ENCODE results near the gene NXPH1.

Gene NXPH1

GRCh38 chr7:8433477-8434289 is at the start of gene NXPH1:
Gene NXPH1 (plus strand): TSS chr7:8433609.
- Histone ChIP-seq H3K36me3 (ENCODE audit: control insufficient read depth, insufficient read depth, low read length) (no peaks in the 10 kb centered on the region), H3K4me1 (ENCODE audit: control insufficient read depth, insufficient read depth, low read length) (no peaks in the 10 kb centered on the region), H3K4me3 (ENCODE audit: low read length) (no peak within 1 kb of the TSS), H3K27me3 (ENCODE audit: control insufficient read depth, insufficient read depth, low read length) (peaks cover 30% of the 10 kb centered on the region), H3K9ac (ENCODE audit: low read length) (no peak within 1 kb of the TSS), H3K27ac (ENCODE audit: low read depth, low read length) (no peak within 1 kb of the TSS)

GRCh38 chr7:8384901-8385300 is 48.5 kb upstream of the NXPH1 start:
- Histone ChIP-seq H3K4me3 (ENCODE audit: low read length) (no peak overlapping the region), H3K27ac (ENCODE audit: low read depth, low read length) (no peak overlapping the region), H3K36me3 (ENCODE audit: control insufficient read depth, insufficient read depth, low read length) (no peaks in the 10 kb centered on the region), H3K4me1 (ENCODE audit: control insufficient read depth, insufficient read depth, low read length) (no peaks in the 10 kb centered on the region), H3K27me3 (ENCODE audit: control insufficient read depth, insufficient read depth, low read length) (no peaks in the 10 kb centered on the region), H3K9ac (ENCODE audit: low read length) (no peak overlapping the region)

- no peaks in the 10 kb centered on the region for H3K27me3 ChIP-seq (ENCODE audit: control insufficient read depth, insufficient read depth, low read length)
- H3K27ac ChIP-seq (ENCODE audit: low read depth, low read length) = no peak overlapping the region
- no peak overlapping the region for H3K9ac ChIP-seq (ENCODE audit: low read length)
- no peak overlapping the region for H3K4me3 ChIP-seq (ENCODE audit: low read length)
- no peaks in the 10 kb centered on the region for H3K36me3 ChIP-seq (ENCODE audit: control insufficient read depth, insufficient read depth, low read length)
- no peaks in the 10 kb centered on the region for H3K4me1 ChIP-seq (ENCODE audit: control insufficient read depth, insufficient read depth, low read length)
Observed at GRCh38 chr7:8386926-8387550, 46.4 kb upstream of the NXPH1 start.

GRCh38 chr7:8387551-8388256 is 45.7 kb upstream of the NXPH1 start:
- H3K4me1 ChIP-seq (ENCODE audit: control insufficient read depth, insufficient read depth, low read length) = no peaks in the 10 kb centered on the region
- no peaks in the 10 kb centered on the region for H3K36me3 ChIP-seq (ENCODE audit: control insufficient read depth, insufficient read depth, low read length)
- H3K27me3 ChIP-seq (ENCODE audit: control insufficient read depth, insufficient read depth, low read length) = no peaks in the 10 kb centered on the region
- no peak overlapping the region for H3K27ac ChIP-seq (ENCODE audit: low read depth, low read length)
- no peak overlapping the region for H3K4me3 ChIP-seq (ENCODE audit: low read length)
- H3K9ac ChIP-seq (ENCODE audit: low read length) = no peak overlapping the region

GRCh38 chr7:8388257-8388625 is 45.2 kb upstream of the NXPH1 start:
- Histone ChIP-seq H3K27me3 (ENCODE audit: control insufficient read depth, insufficient read depth, low read length) (no peaks in the 10 kb centered on the region), H3K4me1 (ENCODE audit: control insufficient read depth, insufficient read depth, low read length) (no peaks in the 10 kb centered on the region), H3K36me3 (ENCODE audit: control insufficient read depth, insufficient read depth, low read length) (no peaks in the 10 kb centered on the region), H3K9ac (ENCODE audit: low read length) (no peak overlapping the region), H3K27ac (ENCODE audit: low read depth, low read length) (no peak overlapping the region), H3K4me3 (ENCODE audit: low read length) (no peak overlapping the region)

- Histone ChIP-seq H3K27ac (ENCODE audit: low read depth, low read length) (no peak overlapping the region), H3K27me3 (ENCODE audit: control insufficient read depth, insufficient read depth, low read length) (no peaks in the 10 kb centered on the region), H3K9ac (ENCODE audit: low read length) (no peak overlapping the region), H3K4me3 (ENCODE audit: low read length) (no peak overlapping the region), H3K4me1 (ENCODE audit: control insufficient read depth, insufficient read depth, low read length) (no peaks in the 10 kb centered on the region), H3K36me3 (ENCODE audit: control insufficient read depth, insufficient read depth, low read length) (no peaks in the 10 kb centered on the region)
Observed at GRCh38 chr7:8389593-8390261, 43.7 kb upstream of the NXPH1 start.

- Histone ChIP-seq H3K4me1 (ENCODE audit: control insufficient read depth, insufficient read depth, low read length) (no peaks in the 10 kb centered on the region), H3K27ac (ENCODE audit: low read depth, low read length) (no peak overlapping the region), H3K9ac (ENCODE audit: low read length) (no peak overlapping the region), H3K4me3 (ENCODE audit: low read length) (no peak overlapping the region), H3K27me3 (ENCODE audit: control insufficient read depth, insufficient read depth, low read length) (no peaks in the 10 kb centered on the region), H3K36me3 (ENCODE audit: control insufficient read depth, insufficient read depth, low read length) (no peaks in the 10 kb centered on the region)
Observed at GRCh38 chr7:8390262-8390626, 43.2 kb upstream of the NXPH1 start.

GRCh38 chr7:8391353-8392062 is 41.9 kb upstream of the NXPH1 start:
- H3K9ac ChIP-seq (ENCODE audit: low read length) = no peak overlapping the region
- H3K27ac ChIP-seq (ENCODE audit: low read depth, low read length) = no peak overlapping the region
- H3K4me1 ChIP-seq (ENCODE audit: control insufficient read depth, insufficient read depth, low read length) = no peaks in the 10 kb centered on the region
- H3K36me3 ChIP-seq (ENCODE audit: control insufficient read depth, insufficient read depth, low read length) = no peaks in the 10 kb centered on the region
- H3K4me3 ChIP-seq (ENCODE audit: low read length) = no peak overlapping the region
- H3K27me3 ChIP-seq (ENCODE audit: control insufficient read depth, insufficient read depth, low read length) = no peaks in the 10 kb centered on the region

GRCh38 chr7:8396294-8396693 is 37.1 kb upstream of the NXPH1 start:
- Histone ChIP-seq H3K27ac (ENCODE audit: low read depth, low read length) (no peak overlapping the region), H3K9ac (ENCODE audit: low read length) (no peak overlapping the region), H3K27me3 (ENCODE audit: control insufficient read depth, insufficient read depth, low read length) (no peaks in the 10 kb centered on the region), H3K36me3 (ENCODE audit: control insufficient read depth, insufficient read depth, low read length) (no peaks in the 10 kb centered on the region), H3K4me3 (ENCODE audit: low read length) (no peak overlapping the region), H3K4me1 (ENCODE audit: control insufficient read depth, insufficient read depth, low read length) (no peaks in the 10 kb centered on the region)

GRCh38 chr7:8408871-8409270 is 24.5 kb upstream of the NXPH1 start:
- Histone ChIP-seq H3K9ac (ENCODE audit: low read length) (no peak overlapping the region), H3K27me3 (ENCODE audit: control insufficient read depth, insufficient read depth, low read length) (no peaks in the 10 kb centered on the region), H3K4me1 (ENCODE audit: control insufficient read depth, insufficient read depth, low read length) (no peaks in the 10 kb centered on the region), H3K27ac (ENCODE audit: low read depth, low read length) (no peak overlapping the region), H3K4me3 (ENCODE audit: low read length) (no peak overlapping the region), H3K36me3 (ENCODE audit: control insufficient read depth, insufficient read depth, low read length) (no peaks in the 10 kb centered on the region)

GRCh38 chr7:8411103-8411502 is 22.3 kb upstream of the NXPH1 start:
- no peak overlapping the region for H3K27ac ChIP-seq (ENCODE audit: low read depth, low read length)
- H3K4me1 ChIP-seq (ENCODE audit: control insufficient read depth, insufficient read depth, low read length) = no peaks in the 10 kb centered on the region
- H3K27me3 ChIP-seq (ENCODE audit: control insufficient read depth, insufficient read depth, low read length) = no peaks in the 10 kb centered on the region
- H3K36me3 ChIP-seq (ENCODE audit: control insufficient read depth, insufficient read depth, low read length) = no peaks in the 10 kb centered on the region
- H3K9ac ChIP-seq (ENCODE audit: low read length) = no peak overlapping the region
- no peak overlapping the region for H3K4me3 ChIP-seq (ENCODE audit: low read length)

GRCh38 chr7:8413600-8413999 is 19.8 kb upstream of the NXPH1 start:
- no peaks in the 10 kb centered on the region for H3K27me3 ChIP-seq (ENCODE audit: control insufficient read depth, insufficient read depth, low read length)
- H3K27ac ChIP-seq (ENCODE audit: low read depth, low read length) = no peak overlapping the region
- H3K4me3 ChIP-seq (ENCODE audit: low read length) = no peak overlapping the region
- H3K4me1 ChIP-seq (ENCODE audit: control insufficient read depth, insufficient read depth, low read length) = no peaks in the 10 kb centered on the region
- no peaks in the 10 kb centered on the region for H3K36me3 ChIP-seq (ENCODE audit: control insufficient read depth, insufficient read depth, low read length)
- H3K9ac ChIP-seq (ENCODE audit: low read length) = no peak overlapping the region
